B cell (primary cell): Measurements from ENCODE around the gene SYT17. TPM values are rescaled to one million over a fixed set of nuclear protein-coding genes. Genes with fewer than 3 reads are reported as not detected.

Experiments used
- ATAC-seq: fragments of 200-7000 bp; cut with Tn5 transposase; one replicate; pipeline ENCODE4 v1.10.0; 2021; ENCODE audit warnings: low read depth, mild to moderate bottlenecking, moderate number of reproducible peaks, moderate library complexity
- CTCF ChIA-PET: fragments of 350-600 bp; sonication (Branson Sonifier 250); formaldehyde crosslinking; loops from one replicate; lab custom pipeline; 2021; ENCODE audit warnings: antibody characterized with exemption, inconsistent platforms; lab: Charles Lee
- POLR2A ChIA-PET: fragments of 350-600 bp; sonication (Branson Sonifier 250); formaldehyde crosslinking; loops from one replicate; lab custom pipeline; 2021; ENCODE audit warnings: antibody characterized with exemption; lab: Charles Lee
- DNase-seq: peaks from one replicate; pipeline ENCODE4 v3.0.0; 2013
- H2AFZ ChIP-seq: 2 replicates; pipeline ENCODE4 v1.6.1; 2012; ENCODE audit warnings: mild to moderate bottlenecking, low read depth, low read length; ENCODE audit not compliant: insufficient read depth, poor library complexity, severe bottlenecking
- H3K27ac ChIP-seq, 2 donors: 1 replicate in 1 of 2; 2 replicates in 1 of 2; pipeline ENCODE4 v1.5.1; 2012 to 2013; ENCODE audit warnings: low read length in 2 of 2, mild to moderate bottlenecking in 2 of 2, moderate library complexity in 1 of 2
- H3K27me3 ChIP-seq, 4 experiments: fragments of 200-600 bp in 1 of 4; sonication (generic) in 1 of 4; replicated peaks in 1 of 4; 1 replicate in 2 of 4; 2 replicates in 2 of 4; pipeline versions ENCODE4 v1.6.1 to v1.7.0; 2013 to 2016; ENCODE audit warnings: low read length in 3 of 4, mild to moderate bottlenecking in 2 of 4, mixed read lengths in 1 of 4, moderate library complexity in 1 of 4; ENCODE audit not compliant: insufficient read depth in 4 of 4, control insufficient read depth in 3 of 4; ENCODE audit errors: control extremely low read depth in 1 of 4
- H3K36me3 ChIP-seq, 2 experiments: replicated peaks in 1 of 2; 1 replicate in 1 of 2; 2 replicates in 1 of 2; pipeline versions ENCODE4 v1.6.1 to v1.7.1; 2013; ENCODE audit warnings: low read length in 1 of 2; ENCODE audit not compliant: insufficient read depth in 2 of 2, control insufficient read depth in 1 of 2; ENCODE audit errors: control extremely low read depth in 1 of 2, extremely low read depth in 1 of 2
- H3K4me1 ChIP-seq, 2 donors: fragments of 200-600 bp in 1 of 2; sonication (generic) in 1 of 2; 1 replicate in 1 of 2; 2 replicates in 1 of 2; pipeline versions ENCODE4 v1.5.1 to v1.6.1; 2013 to 2017; ENCODE audit warnings: low read length in 2 of 2; ENCODE audit not compliant: control insufficient read depth in 2 of 2, insufficient read depth in 2 of 2
- H3K4me2 ChIP-seq: replicated peaks from 2 replicates; pipeline ENCODE3; 2012; ENCODE audit warnings: mild to moderate bottlenecking, low read depth, low read length; ENCODE audit not compliant: poor library complexity, severe bottlenecking
- H3K4me3 ChIP-seq, 5 experiments: fragments of 200-600 bp in 1 of 5; sonication (generic) in 1 of 5; 1 replicate in 3 of 5; 2 replicates in 2 of 5; pipeline versions ENCODE4 v1.5.1 to v1.7.0; 2011 to 2016; ENCODE audit warnings: low read length in 4 of 5, mild to moderate bottlenecking in 4 of 5, low read depth in 2 of 5, control low read depth in 1 of 5, moderate library complexity in 1 of 5; ENCODE audit not compliant: insufficient read depth in 1 of 5; ENCODE audit errors: control extremely low read depth in 1 of 5, extremely low read depth in 1 of 5
- H3K79me2 ChIP-seq: fragments of 200-600 bp; sonication (generic); one replicate; pipeline ENCODE4 v1.6.0; 2016; ENCODE audit warnings: low read length; ENCODE audit not compliant: control insufficient read depth, insufficient read depth
- H3K9ac ChIP-seq: fragments of 200-600 bp; sonication (generic); 2 replicates; pipeline ENCODE4 v1.6.1; 2017; ENCODE audit warnings: mild to moderate bottlenecking, low read length, moderate library complexity
- H3K9me3 ChIP-seq, 3 donors: one replicate each; pipeline versions ENCODE4 v1.6.1 to v1.7.1; 2013; ENCODE audit warnings: low read length in 2 of 3; ENCODE audit not compliant: control insufficient read depth in 2 of 3, insufficient read depth in 1 of 3; ENCODE audit errors: control extremely low read depth in 1 of 3
- H4K20me1 ChIP-seq: 2 replicates; pipeline ENCODE4 v1.6.0; 2012; ENCODE audit warnings: mild to moderate bottlenecking, low read length; ENCODE audit not compliant: insufficient read depth, control insufficient read depth, poor library complexity, severe bottlenecking
- H3K27ac Mint-ChIP-seq: one replicate; pipeline ENCODE4 v1.8.0; 2021; ENCODE audit warnings: mixed read lengths
- H3K27me3 Mint-ChIP-seq: one replicate; pipeline ENCODE4 v1.8.0; 2021; ENCODE audit warnings: mixed read lengths
- H3K4me1 Mint-ChIP-seq: one replicate; pipeline ENCODE4 v1.8.0; 2021; ENCODE audit warnings: mixed read lengths
- H3K4me3 Mint-ChIP-seq: one replicate; pipeline ENCODE4 v1.8.0; 2021; ENCODE audit warnings: mixed read lengths
- H3K9me3 Mint-ChIP-seq: one replicate; pipeline ENCODE4 v1.8.0; 2022; ENCODE audit warnings: mixed read lengths; ENCODE audit not compliant: insufficient read depth
- CTCF ChIP-seq: fragments of 200-600 bp; IDR thresholded peaks from one replicate; pipeline ENCODE4 v1.8.0; 2022; ENCODE audit warnings: antibody characterized with exemption, mild to moderate bottlenecking
- EZH2 ChIP-seq: IDR thresholded peaks from 2 replicates; pipeline ENCODE4 v1.6.1; 2012; ENCODE audit warnings: borderline replicate concordance, low read depth, mild to moderate bottlenecking, moderate library complexity, low read length; ENCODE audit not compliant: insufficient read depth, poor library complexity, severe bottlenecking
- WGBS: methylation state at CpG from one replicate; pipeline ENCODE4 v1.1.5; 2013; ENCODE audit warnings: missing lambda C conversion rate; ENCODE audit not compliant: insufficient coverage; 5-methylcytosine and 5-hydroxymethylcytosine counted together
- intact Hi-C: fragments of 100-400 bp; cut with micrococcal nuclease; formaldehyde crosslinking; loops from one replicate; pipeline ENCODE4 v1.10.0; 2022
- polyA plus RNA-seq: library from polyadenylated mRNA; depleted of rRNA; stranded (reverse); fragments of >200 nt; gene quantifications from 2 replicates; pipeline ENCODE4 v1.2.3, GENCODE V29; 2012
- total RNA-seq, 2 donors: library from RNA; stranded (reverse); fragments of 120-200 nt in 1 of 2; gene quantifications; 1 replicate in 1 of 2; 2 replicates in 1 of 2; pipeline versions ENCODE4 v1.2.3 to v1.2.4, GENCODE V29; 2013 to 2022

Gene SYT17
- total and polyA plus RNA-seq, 2 donors (not counting 1 experiment from before 2014, with no cell fraction given): 24.9 to 27.7 TPM

GRCh38 chr16:19118938-19119431 lies 49.1 kb upstream of the SYT17 start:
- Histone ChIP-seq H3K4me3 (peak overlapping the region; percentile 28 to 53 (median 41)), H3K4me1 (peaks cover 26 to 38% of the 10 kb centered on the region in 2 donors), H3K36me3 (no peaks in the 10 kb centered on the region), H4K20me1 (no peaks in the 10 kb centered on the region), H3K4me2 (peak overlapping the region; percentile 44), H2AFZ (peak overlapping the region; percentile 64), H3K9me3 (no peaks in the 10 kb centered on the region), H3K9ac (peak overlapping the region; percentile 45), H3K79me2 (no peaks in the 10 kb centered on the region), H3K27ac (peak overlapping the region; percentile 37 to 63), H3K27me3 (peaks cover 0 to 7% (median 0%) of the 10 kb centered on the region in 4 experiments)
- no peak for ATAC-seq
- Mint-ChIP-seq H3K27me3 (no peaks in the 10 kb centered on the region), H3K4me3 (peak overlapping the region; percentile 84), H3K9me3 (no peaks in the 10 kb centered on the region), H3K27ac (peak overlapping the region; percentile 69), H3K4me1 (peaks cover 35% of the 10 kb centered on the region)
- intact Hi-C loops: loop anchor here (5.0 kb wide), 1 partner anchor 93 kb away; no protein-coding TSS in a partner anchor
- CTCF ChIA-PET: interaction anchor here (1.5 to 2.5 kb wide), 2 partner anchors 15 to 32 kb away, joined by 4 to 7 read pairs; no protein-coding TSS in a partner anchor
- 31% methylated on average over 6 of the region's 6 CpGs for WGBS
- POLR2A ChIA-PET: interaction anchor here (0.6 kb wide), 2 partner anchors 9 to 18 kb away, joined by 3 read pairs; no protein-coding TSS in a partner anchor
- TF ChIP-seq EZH2: no peak
- TF ChIP-seq CTCF: no peak
- peak; percentile 49 for DNase-seq

GRCh38 chr16:19119564-19119963 lies 48.5 kb upstream of the SYT17 start:
- Histone ChIP-seq H3K79me2 (no peaks in the 10 kb centered on the region), H2AFZ (peak overlapping the region; percentile 46), H4K20me1 (no peaks in the 10 kb centered on the region), H3K27ac (peak overlapping the region; percentile 37 to 63), H3K9ac (peak overlapping the region; percentile 45), H3K4me3 (peak overlapping the region in 3 of 5 experiments; percentile 41 to 53 (median 52)), H3K27me3 (peaks cover 0 to 4% (median 0%) of the 10 kb centered on the region in 4 experiments), H3K9me3 (no peaks in the 10 kb centered on the region), H3K4me2 (peak overlapping the region; percentile 44), H3K36me3 (no peaks in the 10 kb centered on the region), H3K4me1 (peaks cover 22 to 36% of the 10 kb centered on the region in 2 donors)
- no peaks in the 10 kb centered on the region for H3K27me3 Mint-ChIP-seq
- H3K27ac Mint-ChIP-seq: no peak overlapping the region
- peak overlapping the region; percentile 49 for H3K4me3 Mint-ChIP-seq
- CTCF ChIA-PET: interaction anchor here (0.9 to 2.5 kb wide), 4 partner anchors 11 to 47 kb away, joined by 4 to 7 read pairs (median 4); no protein-coding TSS in a partner anchor
- TF ChIP-seq EZH2 (no peak), CTCF (no peak)
- no peak for DNase-seq
- ATAC-seq: no peak
- H3K4me1 Mint-ChIP-seq: peaks cover 33% of the 10 kb centered on the region
- intact Hi-C loops: loop anchor here (5.0 kb wide), 1 partner anchor 93 kb away; no protein-coding TSS in a partner anchor
- 86% methylated on average over 2 of the region's 5 CpGs for WGBS
- no peaks in the 10 kb centered on the region for H3K9me3 Mint-ChIP-seq
- POLR2A ChIA-PET: interaction anchor here (0.7 kb wide), 1 partner anchor 11 kb away, joined by 3 read pairs; no protein-coding TSS in a partner anchor
